Ovary (tissue), 9 donors: Measurements from ENCODE around the gene UNC5C. TPM values are rescaled to one million over a fixed set of nuclear protein-coding genes. Genes with fewer than 3 reads are reported as not detected.

Source experiments
- DNase-seq, 5 donors: peaks; one replicate each; pipeline ENCODE4 v3.0.0-alpha.2; 2019 to 2020
- H3K27ac ChIP-seq, 2 donors: fragments of 200-600 bp; one replicate each; pipeline versions ENCODE4 v1.5.1 to v1.8.0; 2019 to 2022
- H3K27me3 ChIP-seq: fragments of 200-600 bp; one replicate; pipeline ENCODE4 v1.8.0; 2022
- H3K36me3 ChIP-seq: fragments of 200-600 bp; sonication (generic); one replicate; pipeline ENCODE4 v1.5.1; 2019
- H3K4me1 ChIP-seq: one replicate; pipeline ENCODE4 v1.8.1; 2013; ENCODE audit warnings: mild to moderate bottlenecking, moderate library complexity; ENCODE audit not compliant: insufficient read depth
- H3K4me3 ChIP-seq: fragments of 200-600 bp; sonication (generic); one replicate; pipeline ENCODE4 v1.5.1; 2017
- H3K9me3 ChIP-seq, 2 donors: fragments of 200-600 bp in 1 of 2; sonication (generic) in 1 of 2; one replicate each; pipeline versions ENCODE4 v1.5.1 to v1.8.1; 2013 to 2019; ENCODE audit warnings: mild to moderate bottlenecking in 1 of 2, moderate library complexity in 1 of 2
- EP300 ChIP-seq: sonication (generic); formaldehyde crosslinking; IDR thresholded peaks from one replicate; pipeline ENCODE4 v1.6.1; 2017; ENCODE audit warnings: antibody characterized with exemption
- POLR2A ChIP-seq: fragments of 450-650 bp; IDR thresholded peaks from one replicate; pipeline ENCODE4 v1.6.1; 2017; ENCODE audit warnings: antibody characterized with exemption, mild to moderate bottlenecking, moderate library complexity
- WGBS, 3 donors: extraction: QIAGEN DNeasy Blood & Tissue Kit in 1 of 3; methylation state at CpG; one replicate each; pipeline versions ENCODE4 v1.1.5 to v1.1.7; 2013 to 2017; 5-methylcytosine and 5-hydroxymethylcytosine counted together
- intact Hi-C, 4 donors: fragments of 100-400 bp; cut with DNase I; formaldehyde crosslinking; loops; one replicate each; pipeline versions ENCODE4 v1.11.0 to v1.15.1; 2022 to 2023
- polyA plus RNA-seq, 2 donors: library from polyadenylated mRNA; stranded (reverse); fragments of 200-250 nt in 1 of 2; fragments of 350-450 nt in 1 of 2; fragmentation: Illumina TruSeq in 1 of 2; extraction: RNeasy Lipid Tissue Mini Kit (QIAGEN cat#74804) in 1 of 2; gene quantifications; one replicate each; pipeline ENCODE4 v1.2.3, GENCODE V29; 2013 to 2014
- total RNA-seq, 7 donors: library from RNA; depleted of rRNA in 2 of 7; stranded (reverse); fragments of >200 nt in 2 of 7; fragmentation: NEBNext Ultra II Directional in 3 of 7; extraction: Animal tissue kit (Norgen Biotek cat#: 25700) in 3 of 7; gene quantifications; one replicate each; pipeline versions ENCODE4 v1.1.0 to v1.2.4, GENCODE V29; 2016 to 2023
- TF ChIP-seq, protein P1 (sequence below), 3 donors: fragments of 450-650 bp in 2 of 3; fragments of 200-600 bp in 1 of 3; IDR thresholded peaks; one replicate each; pipeline versions ENCODE4 v1.5.1 to v1.8.0; 2016 to 2022; ENCODE audit warnings: antibody characterized with exemption in 3 of 3, mild to moderate bottlenecking in 1 of 3
- donor health status: DM: no; HTN: no; CAD: no; lungs with moderate emphysema.
- donor health status: DM: no; HTN: no; CAD: no.
- donor health status: Bipolar disorder and iron deficiency.
- donor health status: DM: yes; HTN: yes; CAD: no.
- donor health status: DM: no; HTN: no; CAD: no.
- donor health status: DM: yes; HTN: yes; CAD: no.

UNC5C gene
- total and polyA plus RNA-seq, 9 donors, result 1.8 to 9.4 (median 3.9) TPM

DNA sequence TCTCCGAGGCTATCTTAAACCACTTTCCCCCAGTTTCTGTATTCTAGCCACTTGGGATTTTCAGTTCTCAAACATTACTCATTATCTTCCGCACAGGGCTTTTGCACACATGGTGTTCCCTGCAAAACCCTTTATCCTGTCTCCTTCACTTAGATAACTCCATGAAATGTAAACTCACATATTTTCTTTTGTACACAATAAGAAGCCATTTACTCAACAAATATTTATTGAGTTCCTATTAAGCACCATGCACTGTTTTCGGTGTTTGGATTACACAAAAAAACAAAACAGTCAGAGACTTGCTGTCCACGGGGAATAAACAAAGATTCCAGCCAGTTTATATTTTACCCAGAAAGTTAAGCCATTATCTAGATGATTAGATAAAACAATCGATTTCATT, 42.5 kb upstream of the UNC5C start:
- 35 to 64% (median 47%) methylated on average over 5 of the region's 5 CpGs for WGBS, 3 donors
- H3K9me3 ChIP-seq, result no peaks in the 10 kb centered on the region
- H3K27ac ChIP-seq, result no peak overlapping the region
- H3K27me3 ChIP-seq, result no peaks in the 10 kb centered on the region
- DNase-seq, result no peak
- no peaks in the 10 kb centered on the region for H3K36me3 ChIP-seq
- TF ChIP-seq, protein P1, sequence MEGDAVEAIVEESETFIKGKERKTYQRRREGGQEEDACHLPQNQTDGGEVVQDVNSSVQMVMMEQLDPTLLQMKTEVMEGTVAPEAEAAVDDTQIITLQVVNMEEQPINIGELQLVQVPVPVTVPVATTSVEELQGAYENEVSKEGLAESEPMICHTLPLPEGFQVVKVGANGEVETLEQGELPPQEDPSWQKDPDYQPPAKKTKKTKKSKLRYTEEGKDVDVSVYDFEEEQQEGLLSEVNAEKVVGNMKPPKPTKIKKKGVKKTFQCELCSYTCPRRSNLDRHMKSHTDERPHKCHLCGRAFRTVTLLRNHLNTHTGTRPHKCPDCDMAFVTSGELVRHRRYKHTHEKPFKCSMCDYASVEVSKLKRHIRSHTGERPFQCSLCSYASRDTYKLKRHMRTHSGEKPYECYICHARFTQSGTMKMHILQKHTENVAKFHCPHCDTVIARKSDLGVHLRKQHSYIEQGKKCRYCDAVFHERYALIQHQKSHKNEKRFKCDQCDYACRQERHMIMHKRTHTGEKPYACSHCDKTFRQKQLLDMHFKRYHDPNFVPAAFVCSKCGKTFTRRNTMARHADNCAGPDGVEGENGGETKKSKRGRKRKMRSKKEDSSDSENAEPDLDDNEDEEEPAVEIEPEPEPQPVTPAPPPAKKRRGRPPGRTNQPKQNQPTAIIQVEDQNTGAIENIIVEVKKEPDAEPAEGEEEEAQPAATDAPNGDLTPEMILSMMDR (IDR thresholded peaks at IDR 0.05), result no peak
- TF ChIP-seq EP300, result no peak
- no peak for TF ChIP-seq POLR2A
- H3K4me1 ChIP-seq, result no peaks in the 10 kb centered on the region
- H3K4me3 ChIP-seq, result no peak overlapping the region
- intact Hi-C loops, result no loop called here

DNA sequence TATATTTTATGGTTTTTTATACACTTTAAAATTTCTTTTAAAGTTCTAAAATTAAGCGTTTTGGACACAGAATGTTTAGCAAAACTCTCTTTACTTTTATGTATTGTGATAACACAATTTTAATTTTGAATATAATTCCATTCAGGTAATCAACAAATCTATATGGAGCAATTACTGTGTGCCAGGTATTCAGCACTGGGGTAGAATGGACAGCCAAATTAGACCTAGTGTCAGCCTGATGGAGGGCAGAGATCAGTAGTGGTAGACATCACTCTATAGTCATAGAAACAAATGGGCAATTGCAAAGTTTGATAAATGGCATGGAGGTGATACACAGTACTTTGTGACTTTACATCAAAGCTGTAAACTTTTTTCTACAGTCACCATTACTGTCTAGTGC, 41.8 kb upstream of the UNC5C start:
- Histone ChIP-seq H3K27ac (no peak overlapping the region), H3K36me3 (no peaks in the 10 kb centered on the region), H3K9me3 (no peaks in the 10 kb centered on the region), H3K27me3 (no peaks in the 10 kb centered on the region), H3K4me1 (no peaks in the 10 kb centered on the region), H3K4me3 (no peak overlapping the region)
- intact Hi-C loops, result no loop called here
- DNase-seq, result no peak
- 90 to 96% (median 93%) methylated on average over 1 of the region's 1 CpG for WGBS, 3 donors
- TF ChIP-seq EP300 (no peak), POLR2A (no peak)
- TF ChIP-seq, protein P1 (IDR thresholded peaks at IDR 0.05), result no peak

DNA sequence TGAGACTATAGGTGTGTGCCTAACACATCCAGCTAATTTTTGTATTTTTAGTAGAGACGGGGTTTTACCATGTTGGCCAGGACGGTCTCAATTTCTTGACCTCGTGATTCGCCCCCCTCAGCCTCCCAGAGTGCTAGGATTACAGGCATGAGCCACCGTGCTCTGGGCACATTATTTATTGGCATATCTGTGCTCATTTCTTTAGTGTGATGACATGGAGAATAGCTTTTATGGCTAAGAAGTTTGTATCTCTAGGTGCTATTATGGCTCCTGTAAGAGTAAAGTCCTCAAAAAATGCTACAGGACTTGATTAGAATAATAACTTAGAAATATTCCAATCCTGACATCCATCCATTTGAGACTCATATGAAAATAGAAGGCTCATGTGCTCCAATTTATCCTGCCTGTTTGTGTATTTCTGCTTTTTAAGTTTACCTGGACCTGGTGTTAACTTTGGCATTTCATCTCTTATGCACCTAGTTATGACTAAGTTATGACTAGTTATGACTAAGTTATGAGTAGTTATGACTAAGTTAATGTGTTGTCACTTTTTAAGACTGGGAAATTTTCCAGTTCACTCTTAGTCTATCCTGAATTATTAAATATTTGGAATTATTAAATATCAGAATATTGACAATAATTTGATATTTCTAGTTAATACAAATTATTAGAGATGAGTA, 36.4 kb upstream of the UNC5C start:
- H3K9me3 ChIP-seq, result no peaks in the 10 kb centered on the region
- 63 to 73% (median 71%) methylated on average over 5 of the region's 5 CpGs for WGBS, 3 donors
- intact Hi-C loops, result no loop called here

DNA sequence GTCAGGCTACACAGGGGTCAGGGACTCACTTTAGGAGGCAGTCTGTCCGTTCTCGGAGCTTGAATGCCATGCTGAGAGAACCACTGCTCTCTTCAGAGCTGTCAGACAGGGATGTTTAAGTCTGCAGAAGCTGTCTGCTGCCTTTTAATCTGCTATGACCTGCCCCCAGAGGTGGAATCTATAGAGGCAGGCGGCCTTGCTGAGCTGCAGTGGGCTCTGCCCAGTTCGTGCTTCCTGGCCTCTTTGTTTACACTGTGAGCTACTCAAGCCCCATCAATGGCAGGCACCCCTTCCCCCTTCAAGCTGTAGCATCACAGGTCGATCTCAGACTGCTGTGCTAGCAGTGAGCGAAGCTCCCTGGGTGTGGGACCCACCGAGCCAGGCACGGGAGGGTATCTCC, 31.5 kb upstream of the UNC5C start:
- TF ChIP-seq, protein P1 (IDR thresholded peaks at IDR 0.05), result no peak
- TF ChIP-seq POLR2A (no peak), EP300 (no peak)
- no peak for DNase-seq
- Histone ChIP-seq H3K9me3 (no peaks in the 10 kb centered on the region), H3K27me3 (no peaks in the 10 kb centered on the region), H3K4me1 (no peaks in the 10 kb centered on the region), H3K27ac (no peak overlapping the region), H3K36me3 (no peaks in the 10 kb centered on the region), H3K4me3 (no peak overlapping the region)
- WGBS, 3 donors, result 61 to 67% (median 62%) methylated on average over 8 of the region's 8 CpGs
- intact Hi-C loops, result no loop called here

More for the DNA sequence above, 36.4 kb upstream of the UNC5C start:
- no peak overlapping the region for H3K27ac ChIP-seq
- TF ChIP-seq, protein P1 (IDR thresholded peaks at IDR 0.05), result no peak
- no peak for TF ChIP-seq POLR2A
- TF ChIP-seq EP300, result no peak
- H3K27me3 ChIP-seq, result no peaks in the 10 kb centered on the region
- no peak overlapping the region for H3K4me3 ChIP-seq
- DNase-seq, result no peak
- no peaks in the 10 kb centered on the region for H3K4me1 ChIP-seq
- H3K36me3 ChIP-seq, result no peaks in the 10 kb centered on the region
